Right lobe of liver (tissue), 4 donors: ENCODE measurements around the gene MED19.

Source experiments
- POLR2A ChIP-seq: fragments of 450-650 bp; IDR thresholded peaks from one replicate; pipeline ENCODE4 v1.6.1; 2017; ENCODE audit warnings: antibody characterized with exemption, mild to moderate bottlenecking
- TF ChIP-seq, protein P1 (sequence below), 4 donors: fragments of 200-600 bp in 3 of 4; fragments of 450-650 bp in 1 of 4; IDR thresholded peaks; one replicate each; pipeline versions ENCODE4 v1.5.1 to v1.8.0; 2016 to 2022; ENCODE audit warnings: antibody characterized with exemption in 4 of 4, mild to moderate bottlenecking in 2 of 4
- donor health status: DM: no; HTN: no; CAD: no.
- donor health status: DM: no; HTN: no; CAD: no.
- donor health status: DM: no; HTN: yes; CAD: no.

DNA sequence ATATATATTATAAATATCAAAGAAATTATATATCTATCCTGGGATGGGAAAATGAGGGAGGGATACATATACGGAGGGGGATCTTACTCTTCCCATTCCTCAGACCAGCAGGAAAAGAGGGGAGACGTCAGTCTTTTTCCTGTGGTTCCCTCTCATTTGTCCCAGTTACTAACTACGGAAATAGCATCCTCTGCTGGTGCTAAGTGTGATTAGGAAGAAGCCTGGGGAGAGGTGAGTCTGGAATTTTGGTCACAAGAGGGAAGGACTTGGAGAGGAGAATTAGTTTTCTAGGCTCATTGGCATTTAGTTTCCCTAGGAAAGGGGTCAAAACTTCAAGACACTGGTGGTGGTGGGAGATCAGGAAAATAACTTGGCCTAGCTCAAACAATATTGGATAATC, 11.6 kb downstream of the MED19 start:
- TF ChIP-seq, protein P1, sequence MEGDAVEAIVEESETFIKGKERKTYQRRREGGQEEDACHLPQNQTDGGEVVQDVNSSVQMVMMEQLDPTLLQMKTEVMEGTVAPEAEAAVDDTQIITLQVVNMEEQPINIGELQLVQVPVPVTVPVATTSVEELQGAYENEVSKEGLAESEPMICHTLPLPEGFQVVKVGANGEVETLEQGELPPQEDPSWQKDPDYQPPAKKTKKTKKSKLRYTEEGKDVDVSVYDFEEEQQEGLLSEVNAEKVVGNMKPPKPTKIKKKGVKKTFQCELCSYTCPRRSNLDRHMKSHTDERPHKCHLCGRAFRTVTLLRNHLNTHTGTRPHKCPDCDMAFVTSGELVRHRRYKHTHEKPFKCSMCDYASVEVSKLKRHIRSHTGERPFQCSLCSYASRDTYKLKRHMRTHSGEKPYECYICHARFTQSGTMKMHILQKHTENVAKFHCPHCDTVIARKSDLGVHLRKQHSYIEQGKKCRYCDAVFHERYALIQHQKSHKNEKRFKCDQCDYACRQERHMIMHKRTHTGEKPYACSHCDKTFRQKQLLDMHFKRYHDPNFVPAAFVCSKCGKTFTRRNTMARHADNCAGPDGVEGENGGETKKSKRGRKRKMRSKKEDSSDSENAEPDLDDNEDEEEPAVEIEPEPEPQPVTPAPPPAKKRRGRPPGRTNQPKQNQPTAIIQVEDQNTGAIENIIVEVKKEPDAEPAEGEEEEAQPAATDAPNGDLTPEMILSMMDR (IDR thresholded peaks at IDR 0.05) = no peak
- TF ChIP-seq POLR2A = no peak
